HG02973 (cell line): ENCODE measurements around the gene RHOXF1.
"Not testable (repeated sequence)": the region's sequence is repeated elsewhere in the genome, so short reads cannot be mapped to it uniquely, and the experiment has no call there.

Experiments used
- ATAC-seq: cut with Tn5 transposase; IDR thresholded peaks from one replicate; pipeline ENCODE4 v1.9.1; 2021; ENCODE audit warnings: moderate library complexity; ENCODE audit not compliant: unreplicated experiment

RHOXF1 gene

GRCh38 chrX:120115438-120115963, at the start of gene RHOXF1:
RHOXF1 (minus strand) TSS chrX:120115913; CDS start chrX:120115862, 51 bp downstream.
- no peak for ATAC-seq

GRCh38 chrX:120159086-120159485, 43.4 kb upstream of the RHOXF1 start:
- ATAC-seq, result not testable (repeated sequence)

GRCh38 chrX:120158313-120158712, 42.6 kb upstream of the RHOXF1 start, which contains the start of gene RHOXF2:
RHOXF2 (plus strand) TSS chrX:120158613; CDS start chrX:120158751, 138 bp downstream.
- not testable (repeated sequence) for ATAC-seq

- ATAC-seq, result not testable (repeated sequence)
Measured at GRCh38 chrX:120150109-120150744, 34.5 kb upstream of the RHOXF1 start.

GRCh38 chrX:120147537-120147936, 31.8 kb upstream of the RHOXF1 start:
- no peak for ATAC-seq

- ATAC-seq, result not testable (repeated sequence)
Measured at GRCh38 chrX:120146323-120146722, 30.6 kb upstream of the RHOXF1 start.

GRCh38 chrX:120145295-120145925, 29.7 kb upstream of the RHOXF1 start:
- no peak for ATAC-seq

- ATAC-seq, result no peak
Measured at GRCh38 chrX:120144178-120144844, 28.6 kb upstream of the RHOXF1 start.

- no peak for ATAC-seq
Measured at GRCh38 chrX:120140293-120140981, 24.7 kb upstream of the RHOXF1 start.

GRCh38 chrX:120137439-120137838, 21.7 kb upstream of the RHOXF1 start:
- ATAC-seq, result no peak

- no peak for ATAC-seq
Measured at GRCh38 chrX:120136840-120137239, 21.1 kb upstream of the RHOXF1 start.

GRCh38 chrX:120136128-120136527, 20.4 kb upstream of the RHOXF1 start:
- no peak for ATAC-seq

- ATAC-seq, result not testable (repeated sequence)
Measured at GRCh38 chrX:120128306-120128846, 12.7 kb upstream of the RHOXF1 start.

GRCh38 chrX:120125444-120125843, 9.7 kb upstream of the RHOXF1 start:
- no peak for ATAC-seq

GRCh38 chrX:120120223-120120622, 4.5 kb upstream of the RHOXF1 start:
- ATAC-seq, result no peak

GRCh38 chrX:120111611-120112010, 4.1 kb downstream of the RHOXF1 start:
- ATAC-seq, result no peak

GRCh38 chrX:120109378-120109777, 6.3 kb downstream of the RHOXF1 start:
- no peak for ATAC-seq

- ATAC-seq, result not testable (repeated sequence)
Measured at GRCh38 chrX:120104707-120105106, 11.0 kb downstream of the RHOXF1 start.

- ATAC-seq, result not testable (repeated sequence)
Measured at GRCh38 chrX:120101057-120101456, 14.7 kb downstream of the RHOXF1 start.

GRCh38 chrX:120090208-120090607, 25.5 kb downstream of the RHOXF1 start:
- no peak for ATAC-seq
